IPS-11a (cell line): ENCODE measurements around the gene UBN1.
"Not testable (repeated sequence)": the region's sequence is repeated elsewhere in the genome, so short reads cannot be mapped to it uniquely, and the experiment has no call there.

ENCODE experiments used
- H3K4me3 ChIP-seq: one replicate; pipeline ENCODE4 v1.5.1; 2013; ENCODE audit warnings: low read depth, low read length, control low read depth

UBN1 gene

GRCh38 chr16:4882633-4883285 is 35.5 kb downstream of the UBN1 start:
- no peak overlapping the region for H3K4me3 ChIP-seq

- no peak overlapping the region for H3K4me3 ChIP-seq
Observed at GRCh38 chr16:4883501-4883900, 36.2 kb downstream of the UBN1 start.

- H3K4me3 ChIP-seq, result no peak overlapping the region
Observed at GRCh38 chr16:4884209-4884608, 36.9 kb downstream of the UBN1 start.

GRCh38 chr16:4884972-4885874 is 37.9 kb downstream of the UBN1 start:
- no peak overlapping the region for H3K4me3 ChIP-seq

GRCh38 chr16:4886151-4886550 is 38.9 kb downstream of the UBN1 start:
- no peak overlapping the region for H3K4me3 ChIP-seq

GRCh38 chr16:4888428-4889135 is 41.3 kb downstream of the UBN1 start:
- H3K4me3 ChIP-seq, result no peak overlapping the region

- H3K4me3 ChIP-seq, result no peak overlapping the region
Observed at GRCh38 chr16:4890026-4890425, 42.7 kb downstream of the UBN1 start.

GRCh38 chr16:4890686-4891085 is 43.4 kb downstream of the UBN1 start:
- H3K4me3 ChIP-seq, result no peak overlapping the region

- no peak overlapping the region for H3K4me3 ChIP-seq
Observed at GRCh38 chr16:4891097-4891885, 44.0 kb downstream of the UBN1 start.

- no peak overlapping the region for H3K4me3 ChIP-seq
Observed at GRCh38 chr16:4891886-4892216, 44.6 kb downstream of the UBN1 start.

- no peak overlapping the region for H3K4me3 ChIP-seq
Observed at GRCh38 chr16:4892361-4893102, 45.3 kb downstream of the UBN1 start.

- H3K4me3 ChIP-seq, result no peak overlapping the region
Observed at GRCh38 chr16:4893103-4893862, 46.0 kb downstream of the UBN1 start.

GRCh38 chr16:4894276-4895150 is 47.2 kb downstream of the UBN1 start:
- H3K4me3 ChIP-seq, result no peak overlapping the region

- no peak overlapping the region for H3K4me3 ChIP-seq
Observed at GRCh38 chr16:4895366-4895765, 48.1 kb downstream of the UBN1 start.

GRCh38 chr16:4896761-4897160 is 49.5 kb downstream of the UBN1 start:
- H3K4me3 ChIP-seq, result not testable (repeated sequence)

GRCh38 chr16:4897328-4897727 is 50.0 kb downstream of the UBN1 start:
- H3K4me3 ChIP-seq, result no peak overlapping the region

GRCh38 chr16:4898811-4899473 is 51.7 kb downstream of the UBN1 start:
- no peak overlapping the region for H3K4me3 ChIP-seq

- no peak overlapping the region for H3K4me3 ChIP-seq
Observed at GRCh38 chr16:4899474-4899846, 52.2 kb downstream of the UBN1 start.
